Epithelial cell of proximal tubule (primary cell): ENCODE data around the gene PATL2. TPM values are rescaled to one million over a fixed set of nuclear protein-coding genes. Genes with fewer than 3 reads are reported as not detected.
"Not testable (repeated sequence)": the region's sequence is repeated elsewhere in the genome, so short reads cannot be mapped to it uniquely, and the experiment has no call there.

Source experiments
- DNase-seq: peaks from one replicate; pipeline ENCODE4 v3.0.0-alpha.2; 2011; ENCODE audit warnings: low read depth
- H3K4me3 ChIP-seq: 2 replicates; pipeline ENCODE4 v1.5.1; 2011; ENCODE audit warnings: low read depth, mild to moderate bottlenecking, low read length
- total RNA-seq: library from RNA; depleted of rRNA; stranded (reverse); fragments of >200 nt; gene quantifications from 2 replicates; pipeline ENCODE4 v1.2.3, GENCODE V29; 2015
- TF ChIP-seq, protein P1 (sequence below): conservative IDR thresholded peaks from 2 replicates; pipeline ENCODE4 v1.5.1; 2012; ENCODE audit warnings: low read depth, mild to moderate bottlenecking, low read length

PATL2 gene
- total RNA-seq, 1 donor from 2014 or later, result not detected

DNA sequence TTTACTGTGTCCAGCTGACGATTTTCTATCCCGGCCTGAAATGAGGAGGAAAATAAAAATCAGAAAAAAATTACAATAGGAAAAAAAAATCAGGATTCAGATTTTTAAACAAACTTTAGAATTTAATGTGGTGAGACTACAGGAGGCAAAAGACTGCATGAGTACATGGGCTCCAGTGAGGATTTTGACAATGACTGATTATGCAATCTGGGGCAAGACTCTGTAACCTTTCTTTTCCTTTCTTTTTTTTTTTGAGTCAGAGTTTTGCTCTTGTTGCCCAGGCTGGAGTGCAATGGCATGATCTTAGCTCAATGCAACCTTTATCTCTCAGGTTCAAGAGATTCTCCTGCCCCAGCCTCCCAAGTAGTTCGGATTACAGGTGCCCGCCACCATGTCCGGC, 77.5 kb downstream of the PATL2 start:
- no peak overlapping the region for H3K4me3 ChIP-seq
- DNase-seq, result no peak
- TF ChIP-seq, protein P1, sequence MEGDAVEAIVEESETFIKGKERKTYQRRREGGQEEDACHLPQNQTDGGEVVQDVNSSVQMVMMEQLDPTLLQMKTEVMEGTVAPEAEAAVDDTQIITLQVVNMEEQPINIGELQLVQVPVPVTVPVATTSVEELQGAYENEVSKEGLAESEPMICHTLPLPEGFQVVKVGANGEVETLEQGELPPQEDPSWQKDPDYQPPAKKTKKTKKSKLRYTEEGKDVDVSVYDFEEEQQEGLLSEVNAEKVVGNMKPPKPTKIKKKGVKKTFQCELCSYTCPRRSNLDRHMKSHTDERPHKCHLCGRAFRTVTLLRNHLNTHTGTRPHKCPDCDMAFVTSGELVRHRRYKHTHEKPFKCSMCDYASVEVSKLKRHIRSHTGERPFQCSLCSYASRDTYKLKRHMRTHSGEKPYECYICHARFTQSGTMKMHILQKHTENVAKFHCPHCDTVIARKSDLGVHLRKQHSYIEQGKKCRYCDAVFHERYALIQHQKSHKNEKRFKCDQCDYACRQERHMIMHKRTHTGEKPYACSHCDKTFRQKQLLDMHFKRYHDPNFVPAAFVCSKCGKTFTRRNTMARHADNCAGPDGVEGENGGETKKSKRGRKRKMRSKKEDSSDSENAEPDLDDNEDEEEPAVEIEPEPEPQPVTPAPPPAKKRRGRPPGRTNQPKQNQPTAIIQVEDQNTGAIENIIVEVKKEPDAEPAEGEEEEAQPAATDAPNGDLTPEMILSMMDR, result no peak

DNA sequence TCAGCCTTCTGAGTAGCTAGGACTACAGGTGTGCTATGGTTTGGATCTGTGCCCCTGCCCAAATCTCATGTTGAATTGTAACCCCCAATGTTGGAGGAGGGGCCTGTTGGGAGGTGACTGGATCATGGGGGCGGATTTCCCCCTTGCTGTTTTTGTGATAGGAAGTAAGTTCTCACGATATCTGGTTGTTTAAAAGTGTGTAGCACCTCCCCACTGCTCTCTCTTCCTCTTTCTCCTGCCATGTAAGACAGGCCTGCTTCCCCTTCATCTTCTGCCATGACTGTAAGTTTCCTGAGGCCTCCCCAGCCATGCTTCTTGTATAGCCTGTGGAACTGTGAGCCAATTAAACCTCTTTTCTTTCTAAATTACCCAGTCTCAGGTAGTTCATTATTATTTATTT, 85.8 kb downstream of the PATL2 start:
- H3K4me3 ChIP-seq, DNase-seq: not testable (repeated sequence)

DNA sequence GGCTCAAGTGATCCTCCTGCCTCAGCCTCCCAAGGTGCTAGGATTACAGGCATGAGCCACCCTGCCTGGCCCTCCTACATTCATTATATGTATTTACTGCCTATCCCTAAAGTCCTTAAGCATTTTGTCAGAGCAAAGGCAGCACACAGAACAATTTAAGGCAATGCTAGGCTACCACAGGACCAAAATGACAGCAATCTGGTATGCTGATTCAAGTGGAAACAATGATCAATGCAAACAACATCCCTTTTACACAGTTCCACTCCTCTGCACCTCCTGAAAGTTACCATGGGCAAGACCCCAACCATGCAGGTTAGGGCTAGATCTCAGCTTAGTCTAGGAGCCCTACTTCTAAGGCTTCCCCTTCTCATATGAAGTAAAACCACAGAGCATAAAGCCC, 87.9 kb downstream of the PATL2 start:
- TF ChIP-seq, protein P1, result no peak
- DNase-seq, result no peak
- no peak overlapping the region for H3K4me3 ChIP-seq

DNA sequence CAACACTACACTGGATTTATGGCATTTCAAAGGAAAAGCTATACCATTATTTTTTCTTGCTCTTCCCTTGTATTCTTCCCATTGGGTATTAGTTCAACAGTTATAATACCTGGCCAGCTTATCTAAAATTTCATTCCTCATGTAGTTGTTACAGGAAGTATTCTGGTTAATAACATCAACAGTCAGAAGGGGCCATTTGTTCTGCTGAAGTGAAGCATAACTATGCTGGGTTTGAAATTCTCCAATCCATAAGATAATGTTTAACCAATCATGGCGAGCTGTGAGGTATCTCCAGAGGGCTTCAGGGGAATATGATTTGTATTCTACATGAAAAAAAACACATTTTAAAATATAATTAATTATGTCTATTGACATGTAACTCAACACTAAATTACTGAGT, 91.0 kb downstream of the PATL2 start:
- H3K4me3 ChIP-seq, result no peak overlapping the region
- TF ChIP-seq, protein P1, result no peak
- DNase-seq, result peak; percentile 22

DNA sequence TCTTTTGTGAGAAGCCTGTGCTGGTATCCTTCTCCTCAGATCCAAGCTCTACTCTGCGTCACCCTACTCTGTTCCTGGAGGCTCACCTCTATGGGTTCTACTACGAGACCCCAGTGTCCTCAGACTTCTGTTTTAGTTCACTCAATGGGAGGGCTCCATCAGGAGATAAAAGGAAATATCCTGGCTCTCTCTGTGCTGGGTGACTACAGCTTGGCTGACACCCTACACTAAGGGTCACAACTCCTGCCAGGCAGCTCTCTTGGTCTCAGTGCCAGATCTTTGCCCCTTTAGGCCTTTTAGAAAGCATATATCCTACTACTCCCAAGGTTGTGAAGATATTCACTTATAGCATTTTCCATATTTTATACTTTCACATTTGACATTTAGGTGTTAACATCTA, 94.1 kb downstream of the PATL2 start:
- TF ChIP-seq, protein P1, result no peak
- DNase-seq, result no peak
- H3K4me3 ChIP-seq, result no peak overlapping the region

Other genes with a start within 250 kb of the PATL2 start
- gene EIF3J, start 174.2 kb downstream of the PATL2 start, total RNA-seq, result 50.4 and 52.3 TPM in 2 replicates
- gene SPG11, start 47.7 kb downstream of the PATL2 start, total RNA-seq, result 34.1 and 37.5 TPM in 2 replicates
- gene B2M, start 194 bp upstream of the PATL2 start, total RNA-seq, result 648 and 1,011 TPM in 2 replicates
- 7.7 and 10.9 TPM in 2 replicates for gene TRIM69, start 25.2 kb upstream of the PATL2 start, total RNA-seq
- gene TERB2, start 245.4 kb upstream of the PATL2 start, total RNA-seq, result not detected in 2 replicates